ENCODE data around the gene ELOVL5. TPM values are rescaled to one million over a fixed set of nuclear protein-coding genes. Genes with fewer than 3 reads are reported as not detected.

ELOVL5 gene
- polyA plus RNA-seq, 3 donors = 44.7 to 97.1 (median 69.5) TPM

DNA sequence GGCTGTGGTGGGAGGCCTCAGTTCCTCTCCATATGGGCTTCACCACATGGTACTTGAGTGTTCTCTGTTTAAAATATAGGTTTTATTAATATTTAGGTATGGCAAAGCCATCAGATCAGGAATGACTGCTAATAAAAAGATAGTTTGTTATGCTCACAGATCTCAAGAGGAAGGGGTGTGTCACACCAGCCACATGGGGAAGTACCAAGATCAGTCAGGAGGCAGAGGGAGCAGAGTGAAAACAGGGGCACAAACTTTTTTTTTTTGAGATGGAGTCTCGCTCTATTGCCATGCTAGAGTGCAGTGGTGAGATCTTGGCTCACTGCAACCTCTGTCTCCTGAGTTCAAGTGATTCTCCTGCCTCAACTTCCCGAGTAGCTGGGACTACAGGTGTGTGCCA lies 108.0 kb downstream of the ELOVL5 start:
- peak overlapping the region; percentile 15 for H3K9ac ChIP-seq (ENCODE audit: insufficient read depth, low read length, poor library complexity, severe bottlenecking)
- peaks cover 0 to 3% of the 10 kb centered on the region in 2 donors for H3K9me3 ChIP-seq (replicated peaks in 1 of 2; ENCODE audit: control insufficient read depth in 1 of 2, insufficient read depth in 1 of 2, low read length in 2 of 2)
- H3K27ac ChIP-seq (ENCODE audit: low read depth in 1 of 2, low read length in 2 of 2) = peak overlapping the region; percentile 75 to 86
- H3K4me1 Mint-ChIP-seq = peaks cover 70% of the 10 kb centered on the region
- H3K4me3 ChIP-seq (replicated peaks in 1 of 3; ENCODE audit: low read depth in 2 of 3, low read length in 3 of 3) = peak overlapping the region in 1 of 3 experiments; percentile 63
- peaks cover 0 to 12% (median 4%) of the 10 kb centered on the region in 7 donors for H3K9me3 Mint-ChIP-seq
- intact Hi-C loops (cut with micrococcal nuclease) = loop anchor here in 1 of 2 donors (10.0 kb wide), 2 partner anchors 104 to 194 kb away; partner anchors contain the start of gene ELOVL5
- TF ChIP-seq, protein P1, sequence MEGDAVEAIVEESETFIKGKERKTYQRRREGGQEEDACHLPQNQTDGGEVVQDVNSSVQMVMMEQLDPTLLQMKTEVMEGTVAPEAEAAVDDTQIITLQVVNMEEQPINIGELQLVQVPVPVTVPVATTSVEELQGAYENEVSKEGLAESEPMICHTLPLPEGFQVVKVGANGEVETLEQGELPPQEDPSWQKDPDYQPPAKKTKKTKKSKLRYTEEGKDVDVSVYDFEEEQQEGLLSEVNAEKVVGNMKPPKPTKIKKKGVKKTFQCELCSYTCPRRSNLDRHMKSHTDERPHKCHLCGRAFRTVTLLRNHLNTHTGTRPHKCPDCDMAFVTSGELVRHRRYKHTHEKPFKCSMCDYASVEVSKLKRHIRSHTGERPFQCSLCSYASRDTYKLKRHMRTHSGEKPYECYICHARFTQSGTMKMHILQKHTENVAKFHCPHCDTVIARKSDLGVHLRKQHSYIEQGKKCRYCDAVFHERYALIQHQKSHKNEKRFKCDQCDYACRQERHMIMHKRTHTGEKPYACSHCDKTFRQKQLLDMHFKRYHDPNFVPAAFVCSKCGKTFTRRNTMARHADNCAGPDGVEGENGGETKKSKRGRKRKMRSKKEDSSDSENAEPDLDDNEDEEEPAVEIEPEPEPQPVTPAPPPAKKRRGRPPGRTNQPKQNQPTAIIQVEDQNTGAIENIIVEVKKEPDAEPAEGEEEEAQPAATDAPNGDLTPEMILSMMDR (IDR thresholded peaks at IDR 0.05) = no peak
- H3K36me3 Mint-ChIP-seq = peaks cover 2 to 4% of the 10 kb centered on the region in 2 donors
- H3K4me2 ChIP-seq (replicated peaks; ENCODE audit: extremely low read depth, low read length, poor library complexity, severe bottlenecking) = peak overlapping the region; percentile 66
- peak overlapping the region in 1 of 2 donors; percentile 76 for H3K4me3 Mint-ChIP-seq
- peaks cover 0 to 2% (median 0%) of the 10 kb centered on the region in 3 donors for H3K27me3 Mint-ChIP-seq (ENCODE audit: low read depth in 3 of 3)
- no peaks in the 10 kb centered on the region for H3K36me3 ChIP-seq (replicated peaks in 1 of 2; ENCODE audit: control insufficient read depth in 1 of 2, insufficient read depth in 2 of 2, low read length in 2 of 2)
- H4K20me1 ChIP-seq (ENCODE audit: insufficient read depth, low read length) = no peaks in the 10 kb centered on the region
- WGBS (ENCODE audit: insufficient coverage) = 0% methylated on average over 1 of the region's 2 CpGs
- peak overlapping the region; percentile 87 to 97 (median 93) for H3K27ac Mint-ChIP-seq
- H2AFZ ChIP-seq (ENCODE audit: insufficient read depth, low read depth, low read length, poor library complexity, severe bottlenecking) = peak overlapping the region; percentile 22
- H3K4me1 ChIP-seq (ENCODE audit: control insufficient read depth in 1 of 2, insufficient read depth in 2 of 2, low read length in 2 of 2) = peaks cover 57 to 72% of the 10 kb centered on the region in 2 donors
- DNase-seq = peak; percentile 57 to 75 (median 63)
- no peaks in the 10 kb centered on the region for H3K27me3 ChIP-seq (ENCODE audit: control insufficient read depth in 2 of 2, insufficient read depth in 2 of 2, low read length in 2 of 2)
- no peaks in the 10 kb centered on the region for H3K79me2 ChIP-seq (ENCODE audit: insufficient read depth, low read length)

DNA sequence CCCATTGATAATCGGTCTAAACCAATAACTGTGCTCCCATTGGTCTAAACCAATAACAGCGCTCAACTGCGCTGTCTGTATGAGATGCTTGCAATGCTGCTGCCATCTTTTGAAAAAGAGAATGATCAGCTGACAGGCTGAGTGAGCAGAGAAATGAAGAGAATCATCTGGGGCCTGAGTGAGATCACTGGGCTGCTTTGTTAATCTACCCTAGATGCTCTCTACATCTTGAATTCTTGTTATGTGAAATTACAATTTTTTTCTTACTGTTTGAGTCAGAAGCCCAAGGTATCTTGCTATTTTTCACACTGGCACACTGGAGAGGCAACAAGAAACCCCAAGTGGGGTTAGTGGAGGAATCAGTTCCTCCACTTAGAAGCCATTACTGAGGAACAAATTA lies 108.6 kb downstream of the ELOVL5 start:
- H3K36me3 Mint-ChIP-seq = peaks cover 2 to 4% of the 10 kb centered on the region in 2 donors
- TF ChIP-seq, protein P1 (IDR thresholded peaks at IDR 0.05) = no peak
- peaks cover 0 to 2% (median 0%) of the 10 kb centered on the region in 3 donors for H3K27me3 Mint-ChIP-seq (ENCODE audit: low read depth in 3 of 3)
- H3K4me3 ChIP-seq (replicated peaks in 1 of 3; ENCODE audit: low read depth in 2 of 3, low read length in 3 of 3) = peak overlapping the region in 1 of 3 experiments; percentile 63
- H3K9ac ChIP-seq (ENCODE audit: insufficient read depth, low read length, poor library complexity, severe bottlenecking) = no peak overlapping the region
- intact Hi-C loops (cut with micrococcal nuclease) = loop anchor here in 1 of 2 donors (10.0 kb wide), 2 partner anchors 105 to 195 kb away; partner anchors contain the start of gene ELOVL5
- peaks cover 51 to 70% of the 10 kb centered on the region in 2 donors for H3K4me1 ChIP-seq (ENCODE audit: control insufficient read depth in 1 of 2, insufficient read depth in 2 of 2, low read length in 2 of 2)
- peaks cover 0 to 3% of the 10 kb centered on the region in 2 donors for H3K9me3 ChIP-seq (replicated peaks in 1 of 2; ENCODE audit: control insufficient read depth in 1 of 2, insufficient read depth in 1 of 2, low read length in 2 of 2)
- H3K27ac ChIP-seq (ENCODE audit: low read depth in 1 of 2, low read length in 2 of 2) = peak overlapping the region in 1 of 2 donors; percentile 86
- H3K4me2 ChIP-seq (replicated peaks; ENCODE audit: extremely low read depth, low read length, poor library complexity, severe bottlenecking) = peak overlapping the region; percentile 66
- H3K27me3 ChIP-seq (ENCODE audit: control insufficient read depth in 2 of 2, insufficient read depth in 2 of 2, low read length in 2 of 2) = no peaks in the 10 kb centered on the region
- peaks cover 68% of the 10 kb centered on the region for H3K4me1 Mint-ChIP-seq
- H3K27ac Mint-ChIP-seq = peak overlapping the region in 6 of 7 donors; percentile 87 to 97 (median 94)
- no peaks in the 10 kb centered on the region for H3K36me3 ChIP-seq (replicated peaks in 1 of 2; ENCODE audit: control insufficient read depth in 1 of 2, insufficient read depth in 2 of 2, low read length in 2 of 2)
- no peaks in the 10 kb centered on the region for H3K79me2 ChIP-seq (ENCODE audit: insufficient read depth, low read length)
- DNase-seq = no peak
- peak overlapping the region; percentile 22 for H2AFZ ChIP-seq (ENCODE audit: insufficient read depth, low read depth, low read length, poor library complexity, severe bottlenecking)
- 80% methylated on average over 1 of the region's 3 CpGs for WGBS (ENCODE audit: insufficient coverage)
- no peaks in the 10 kb centered on the region for H4K20me1 ChIP-seq (ENCODE audit: insufficient read depth, low read length)
- H3K9me3 Mint-ChIP-seq = peaks cover 0 to 12% (median 4%) of the 10 kb centered on the region in 7 donors
- H3K4me3 Mint-ChIP-seq = no peak overlapping the region

Data from CD14-positive monocyte (primary cell).